Germinal center (tissue), 1 donor: Measurements from ENCODE around the gene VPS54.
"Not testable (repeated sequence)": the region's sequence is repeated elsewhere in the genome, so short reads cannot be mapped to it uniquely, and the experiment has no call there.

Experiments
- DNase-seq: peaks from one replicate; pipeline ENCODE4 v3.0.0; 2012; ENCODE audit warnings: mixed read lengths, low spot score

The VPS54 gene

DNA sequence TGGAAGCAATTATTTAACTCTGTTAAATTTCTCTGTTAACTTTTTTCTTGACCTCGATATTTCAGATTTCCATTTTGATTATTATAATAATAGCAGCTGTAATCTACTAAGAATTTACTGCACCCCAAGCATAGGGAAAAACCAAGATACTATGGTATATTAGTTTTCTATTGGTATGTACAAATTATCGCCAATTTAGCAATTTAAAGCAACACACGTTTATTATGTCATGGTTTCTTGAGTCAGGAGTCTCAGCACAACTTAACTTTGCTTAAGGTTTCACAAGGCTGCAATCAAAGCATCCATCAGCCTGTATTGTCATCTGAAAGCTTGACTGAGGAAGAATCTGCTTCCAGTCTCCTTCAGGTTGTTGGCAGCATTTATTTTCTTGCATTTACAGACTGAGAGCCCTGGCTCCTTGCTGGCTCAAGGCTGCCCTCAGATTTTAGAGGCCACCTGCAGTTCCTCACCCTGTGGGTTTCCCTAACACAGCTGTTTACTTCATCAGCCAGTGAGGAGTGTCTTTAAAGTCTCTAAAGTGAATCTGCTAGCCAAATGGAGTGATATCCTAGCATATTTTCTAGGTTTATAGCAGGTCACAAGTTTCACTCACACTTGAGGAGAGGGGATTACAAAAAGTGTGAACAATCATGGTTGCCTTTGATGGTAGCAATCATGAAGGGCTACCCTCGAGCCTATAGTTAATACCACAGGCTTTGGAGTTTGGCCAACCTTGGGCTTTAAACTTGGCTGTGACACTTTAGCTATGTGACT is 4.4 kb upstream of the VPS54 start:
- DNase-seq, result no peak

DNA sequence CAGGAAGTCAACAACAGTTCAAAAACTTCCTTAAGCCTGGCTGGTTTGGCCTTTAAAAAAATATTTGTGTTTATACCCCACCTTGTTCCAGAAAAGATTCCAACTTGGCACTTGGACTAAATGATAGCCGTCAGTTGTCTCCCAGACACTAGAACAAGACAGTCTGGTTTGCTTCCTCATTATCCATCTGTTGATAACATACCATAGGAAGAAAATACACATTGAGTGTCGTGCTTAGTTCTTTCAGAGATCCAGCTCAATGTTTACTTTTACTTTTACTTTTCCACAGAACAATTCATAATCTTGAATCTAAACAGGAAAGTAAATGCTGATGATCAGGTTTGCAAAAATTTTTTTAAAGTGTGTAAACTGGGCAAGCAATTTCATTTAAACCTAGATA is 2.4 kb upstream of the VPS54 start:
- no peak for DNase-seq

DNA sequence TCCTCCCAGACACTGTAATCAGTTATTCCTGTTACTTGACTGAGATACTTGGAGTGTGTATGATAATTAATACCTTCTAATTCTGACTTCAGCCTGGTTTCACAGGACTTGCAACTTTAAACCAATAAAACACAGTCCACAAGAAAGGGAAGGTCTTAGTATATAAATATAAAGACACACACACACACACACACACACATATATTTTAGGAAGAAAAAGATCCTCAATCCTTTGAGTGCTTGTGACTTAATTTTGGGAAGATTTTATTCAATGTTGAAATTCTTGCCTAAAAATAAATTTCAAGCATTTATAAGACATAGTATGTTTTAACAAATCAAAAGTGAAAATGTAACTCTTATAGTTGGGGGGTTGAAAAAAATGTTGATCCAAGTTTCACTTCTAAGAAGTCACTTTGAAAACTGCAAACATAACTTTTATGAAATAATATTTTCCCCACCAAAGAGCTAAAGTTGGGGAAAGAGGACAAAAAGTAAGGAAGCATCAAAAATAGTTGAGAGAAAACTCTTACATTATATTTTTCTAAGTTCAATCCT is 824 bp upstream of the VPS54 start:
- no peak for DNase-seq

DNA sequence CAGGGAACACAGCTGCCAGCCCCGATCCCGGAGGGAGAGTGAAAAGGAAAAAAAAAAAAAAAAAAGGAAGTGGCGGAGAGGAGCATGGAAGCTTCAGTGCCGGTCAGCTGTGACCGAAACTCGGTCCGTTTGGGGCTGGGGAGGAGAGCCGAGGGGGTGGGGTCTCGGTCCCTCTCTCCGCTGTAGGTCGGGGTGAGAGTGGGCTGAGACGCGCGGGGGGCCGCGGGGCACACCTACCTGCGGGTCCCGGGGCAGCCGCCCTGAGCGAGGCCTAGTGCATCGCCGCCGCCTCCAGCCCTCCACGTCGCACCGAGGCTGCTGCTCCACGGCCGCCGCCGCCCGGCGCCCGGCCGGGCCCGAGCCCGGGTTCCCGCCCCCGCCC is 536 bp downstream of the VPS54 start:
- DNase-seq, result peak; percentile 49

DNA sequence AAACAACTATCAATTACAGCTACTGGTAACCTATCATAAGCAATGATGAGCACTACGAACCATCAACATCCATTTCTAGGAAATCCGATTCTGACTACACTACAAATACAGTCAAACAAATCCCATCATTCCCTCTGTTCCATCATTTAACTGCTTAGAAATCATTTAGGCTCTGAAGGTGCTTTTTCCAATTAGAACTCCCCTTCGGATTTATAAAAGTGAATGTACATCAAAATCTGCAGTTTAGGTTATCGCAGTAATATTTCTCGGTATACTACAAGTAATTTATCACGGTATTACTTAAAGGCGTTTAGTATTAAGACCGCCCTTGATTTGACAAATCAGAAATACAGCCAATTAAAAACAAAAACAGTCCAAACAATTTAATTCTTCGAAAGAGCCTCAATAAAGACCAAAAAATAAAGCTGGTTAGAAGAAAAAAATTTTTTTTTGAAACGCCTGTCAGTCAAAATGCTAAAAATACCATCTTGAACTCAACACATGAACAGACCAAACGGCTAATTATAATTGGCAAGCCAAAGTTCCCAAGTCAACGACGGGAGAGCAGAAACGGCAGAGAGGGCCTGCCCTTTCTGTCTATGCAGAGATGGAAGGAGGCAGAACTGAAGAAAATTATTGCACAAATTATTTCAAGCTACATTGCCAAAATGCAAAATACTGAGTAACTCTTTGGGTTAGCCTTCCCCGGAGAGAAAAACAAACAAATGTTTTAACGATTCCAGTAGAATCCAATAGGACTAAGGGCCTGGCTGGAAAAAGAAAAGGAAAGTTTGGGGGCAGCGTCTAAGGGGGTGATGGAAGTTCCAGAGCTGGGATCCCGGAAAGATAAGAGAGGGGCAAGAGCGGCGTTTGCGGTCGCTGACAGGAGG is 1.2 kb downstream of the VPS54 start:
- DNase-seq, result no peak

DNA sequence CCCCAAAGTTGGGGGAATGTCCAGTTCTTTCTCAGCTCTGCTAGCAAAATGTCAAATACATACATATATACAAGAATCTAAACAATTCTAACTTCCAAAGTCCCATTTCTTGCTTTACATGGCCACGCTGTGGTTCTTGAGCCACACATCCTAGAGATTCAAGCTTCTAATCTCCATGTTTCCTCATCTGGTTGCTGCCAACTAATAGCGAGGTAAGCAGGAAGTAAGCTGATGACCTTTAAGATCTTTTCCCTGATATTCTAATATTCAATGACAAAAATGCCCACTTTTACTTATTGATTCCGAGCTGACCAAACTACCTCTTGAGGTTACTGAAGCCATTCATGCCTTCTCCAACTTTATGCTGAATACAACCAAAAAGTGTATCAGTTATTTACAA is 3.3 kb downstream of the VPS54 start:
- DNase-seq, result no peak

DNA sequence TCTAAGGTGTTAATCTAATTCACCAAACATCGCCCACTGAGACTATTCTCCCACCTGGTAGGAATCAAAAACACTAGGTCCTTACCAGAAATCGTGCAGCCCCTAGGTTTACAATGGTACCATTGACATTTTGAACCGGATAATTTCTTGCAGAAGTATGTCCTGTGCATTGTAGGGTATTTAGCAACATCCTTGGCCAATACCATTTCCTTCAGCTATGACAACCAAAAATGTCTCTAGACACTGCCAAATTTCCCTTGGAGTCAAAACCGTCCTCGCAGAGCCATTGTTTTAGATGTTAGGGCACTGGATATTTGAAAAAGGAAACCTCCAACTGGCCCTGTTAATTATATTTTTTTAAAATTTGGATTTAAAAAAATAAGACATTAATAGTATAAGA is 3.8 kb downstream of the VPS54 start:
- DNase-seq, result no peak

DNA sequence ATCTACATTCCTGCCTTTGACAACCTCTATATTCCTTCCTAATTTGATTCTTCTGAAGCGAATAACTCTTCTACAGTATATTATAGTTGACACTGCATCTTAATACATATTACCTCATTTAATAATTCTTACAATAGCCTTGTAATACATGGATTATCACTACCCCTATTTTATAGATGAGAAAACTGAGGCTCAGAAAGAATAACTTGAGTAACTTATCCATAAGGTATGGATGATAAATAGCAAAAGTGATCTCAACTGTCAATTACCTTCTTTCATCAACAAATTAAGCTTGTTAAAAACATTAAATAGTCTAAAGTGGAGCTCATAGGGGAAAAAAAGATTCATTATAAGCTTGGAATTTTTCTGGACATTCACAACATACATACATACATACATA is 4.6 kb downstream of the VPS54 start:
- no peak for DNase-seq

DNA sequence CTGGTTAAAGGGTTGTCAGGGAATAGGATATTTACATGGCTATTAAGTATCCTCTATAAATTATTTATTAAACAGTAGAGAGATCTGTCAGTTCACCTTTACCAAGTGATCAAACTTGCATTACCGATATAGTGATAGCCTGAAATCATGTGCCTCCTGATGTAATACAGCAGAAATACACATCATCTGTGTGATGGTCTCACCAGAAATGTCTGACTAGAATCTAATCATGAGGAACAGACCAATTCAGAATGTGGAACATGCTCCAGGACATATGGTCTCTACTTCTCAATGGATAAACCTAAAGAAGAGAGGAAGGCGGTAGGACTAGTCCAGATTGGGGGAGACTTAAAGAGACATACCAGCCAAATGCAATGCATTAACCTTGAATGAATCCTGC is 6.2 kb downstream of the VPS54 start:
- no peak for DNase-seq

DNA sequence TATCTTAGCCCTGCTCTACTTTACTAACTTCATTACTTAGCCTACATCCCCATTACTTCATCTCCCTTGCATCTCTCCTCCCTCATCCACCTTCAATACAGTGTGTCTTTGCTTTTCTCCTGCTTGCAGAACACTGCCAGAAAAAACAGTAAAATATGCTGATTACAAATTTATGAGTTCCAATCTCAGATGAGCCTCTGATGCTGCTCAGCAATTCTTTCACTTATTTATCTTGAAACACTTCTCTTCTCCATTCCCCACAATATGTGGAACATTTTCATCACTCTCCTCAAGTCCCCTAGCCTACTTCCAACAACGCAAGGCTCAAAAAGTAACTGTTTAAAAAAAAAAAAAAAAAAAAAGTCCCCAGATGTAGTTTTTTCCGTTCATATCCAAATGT is 7.1 kb downstream of the VPS54 start:
- DNase-seq, result no peak

DNA sequence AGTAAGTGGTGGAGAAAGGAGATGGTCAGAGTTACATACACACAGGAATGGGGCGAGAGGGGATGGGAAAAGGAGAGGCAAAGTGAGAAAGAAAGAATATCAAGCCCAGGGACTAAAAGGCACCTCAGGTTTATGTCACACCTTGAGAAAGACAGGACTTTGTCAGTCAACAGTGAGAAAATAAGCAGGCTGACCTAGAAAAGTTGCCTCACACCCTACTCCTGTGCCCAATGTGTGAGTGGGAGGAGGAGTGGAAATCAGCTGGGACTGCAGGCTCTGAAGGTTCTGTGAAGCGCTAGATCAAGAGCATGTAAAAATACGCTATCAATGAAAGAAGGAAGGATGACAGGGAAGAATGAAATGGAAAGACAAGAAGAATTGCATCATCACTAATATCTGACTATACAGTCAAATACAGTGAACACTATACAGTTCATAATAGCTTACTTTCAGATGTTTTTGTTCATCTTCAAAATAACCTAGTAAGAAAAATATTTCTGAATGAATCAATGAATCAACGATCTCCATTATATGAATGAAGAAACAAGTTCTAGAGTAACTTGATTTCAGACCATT is 10.7 kb downstream of the VPS54 start:
- no peak for DNase-seq

DNA sequence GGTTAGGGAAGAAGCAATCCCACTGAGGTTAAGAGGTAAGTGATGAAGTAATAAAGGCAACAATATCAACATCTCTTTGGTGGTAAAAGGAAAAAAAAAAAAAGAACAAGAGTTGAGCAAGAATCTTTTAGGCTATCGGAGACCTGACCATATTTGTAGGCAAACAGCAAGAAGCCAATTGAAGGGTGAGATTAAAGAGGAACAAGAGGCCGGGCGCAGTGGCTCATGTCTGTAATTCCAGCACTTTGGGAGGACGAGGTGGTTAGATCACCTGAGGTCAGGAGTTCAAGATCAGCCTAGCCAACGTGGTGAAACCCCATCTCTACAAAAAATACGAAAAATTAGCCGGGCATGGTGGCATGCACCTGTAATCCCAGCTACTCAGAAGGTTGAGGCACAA is 11.3 kb downstream of the VPS54 start:
- no peak for DNase-seq

DNA sequence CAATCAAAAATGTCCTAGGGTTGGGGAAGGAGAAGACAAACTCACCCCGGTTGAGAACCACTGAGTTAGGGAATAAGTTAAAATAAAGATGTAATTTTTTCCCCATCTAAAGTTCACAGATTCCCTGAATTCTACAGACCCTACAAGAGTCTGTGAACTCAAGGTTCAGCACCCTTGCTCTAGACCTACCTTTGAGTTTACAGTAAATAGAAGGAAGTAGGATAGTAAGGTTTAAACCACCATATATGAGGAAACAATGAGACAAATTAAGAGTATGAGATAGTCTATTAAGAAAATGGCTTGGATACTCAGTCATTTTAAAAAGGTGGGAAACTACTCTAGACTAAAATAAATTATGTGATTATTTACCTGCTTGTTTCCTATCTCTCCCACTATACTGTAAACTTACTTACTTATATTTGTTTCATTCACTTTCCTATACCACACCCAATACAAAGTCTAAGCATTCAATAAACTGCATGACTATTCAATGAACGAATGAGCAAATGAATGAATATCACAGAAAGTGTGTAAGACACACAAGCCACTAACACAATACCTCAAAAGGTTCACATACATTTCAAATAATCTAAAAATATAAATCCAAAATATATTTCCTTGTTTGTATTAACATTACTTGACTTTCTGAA is 13.4 kb downstream of the VPS54 start:
- no peak for DNase-seq

DNA sequence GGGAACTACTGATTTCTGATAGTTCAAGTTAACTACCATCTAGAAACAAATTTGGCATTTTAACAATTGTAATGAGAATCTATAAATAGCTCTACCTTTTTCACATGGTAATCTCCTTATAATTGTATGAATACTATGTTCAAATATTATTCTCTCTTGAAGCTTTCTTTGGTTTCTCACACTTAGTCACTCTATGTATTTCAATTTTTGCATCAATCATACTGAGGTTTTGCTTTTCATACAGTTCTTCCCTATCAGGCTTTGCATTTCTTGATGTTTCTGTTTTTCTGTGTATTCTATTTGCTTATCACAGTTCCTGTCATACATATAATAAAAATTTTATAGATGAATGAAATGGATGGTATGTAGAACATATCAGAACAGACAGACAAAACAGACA is 16.0 kb downstream of the VPS54 start:
- no peak for DNase-seq

DNA sequence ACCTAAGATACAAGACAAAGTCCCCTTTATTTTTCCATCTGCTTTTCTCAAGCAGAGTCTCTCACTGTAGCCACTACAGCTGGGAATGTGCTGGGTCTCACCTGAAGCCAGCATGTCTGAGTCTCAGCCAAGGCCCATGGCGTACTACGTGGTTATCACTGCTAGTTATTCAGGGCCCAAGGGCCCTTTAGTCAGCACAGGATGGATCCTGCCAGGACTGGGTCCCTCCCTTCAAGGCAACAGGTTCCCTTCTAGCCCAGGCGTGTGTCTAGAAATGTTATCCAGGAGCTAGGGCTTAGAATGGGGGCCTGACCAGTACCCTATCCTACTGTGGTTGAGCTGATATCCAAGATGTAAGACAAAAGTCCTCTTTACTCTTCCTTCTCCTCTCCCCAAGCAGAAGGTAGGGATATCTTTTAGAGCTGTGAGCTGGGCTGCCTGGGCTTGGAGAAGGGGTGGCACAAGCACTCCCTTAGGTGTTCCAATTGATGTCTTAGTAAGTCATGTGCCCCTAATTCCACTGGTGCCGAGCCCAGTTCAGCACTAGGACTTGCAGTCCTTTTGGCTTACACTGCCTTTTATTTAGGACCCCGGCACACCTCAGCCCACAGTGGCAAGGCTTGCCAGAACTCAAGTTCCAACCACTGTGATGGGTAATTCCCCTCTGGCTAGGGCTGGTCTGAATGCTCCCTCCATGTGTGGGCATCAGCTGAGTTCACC is 17.7 kb downstream of the VPS54 start:
- DNase-seq, result no peak

DNA sequence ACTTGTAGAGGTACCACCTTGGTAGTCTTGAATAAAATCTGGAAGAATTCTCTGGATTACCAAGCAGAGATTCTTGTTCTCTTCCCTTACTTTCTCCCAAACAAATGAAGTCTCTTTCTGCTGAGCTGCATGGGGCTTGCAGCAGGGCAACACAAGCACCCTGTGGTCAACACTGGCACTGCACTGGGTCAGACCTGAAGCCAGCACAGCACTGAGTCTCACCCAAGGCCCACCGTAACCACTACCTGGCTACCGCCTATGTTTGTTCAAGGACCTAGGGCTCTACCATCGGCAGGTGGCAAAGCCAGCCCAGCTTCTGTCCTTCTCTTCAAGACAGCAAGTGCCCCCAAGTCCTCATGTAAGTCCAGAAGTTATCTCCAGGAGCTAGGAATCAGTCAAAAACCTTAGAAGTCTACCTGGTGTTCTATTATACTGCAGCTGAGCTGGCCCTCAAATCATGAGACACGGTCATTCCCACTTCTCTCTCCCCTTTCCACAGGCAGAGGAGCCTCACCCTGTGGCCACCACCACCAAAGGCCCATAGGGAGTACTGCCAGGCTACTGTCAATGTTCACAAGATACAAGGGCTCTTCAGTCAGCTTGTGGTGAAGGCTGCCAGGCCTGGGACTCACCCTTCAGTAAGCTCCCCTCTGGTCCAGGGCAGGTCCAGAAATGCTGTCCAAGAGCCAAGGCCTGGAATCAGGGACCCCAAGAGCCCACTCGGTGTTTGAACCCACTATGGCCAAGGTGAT is 18.4 kb downstream of the VPS54 start:
- DNase-seq, result no peak

DNA sequence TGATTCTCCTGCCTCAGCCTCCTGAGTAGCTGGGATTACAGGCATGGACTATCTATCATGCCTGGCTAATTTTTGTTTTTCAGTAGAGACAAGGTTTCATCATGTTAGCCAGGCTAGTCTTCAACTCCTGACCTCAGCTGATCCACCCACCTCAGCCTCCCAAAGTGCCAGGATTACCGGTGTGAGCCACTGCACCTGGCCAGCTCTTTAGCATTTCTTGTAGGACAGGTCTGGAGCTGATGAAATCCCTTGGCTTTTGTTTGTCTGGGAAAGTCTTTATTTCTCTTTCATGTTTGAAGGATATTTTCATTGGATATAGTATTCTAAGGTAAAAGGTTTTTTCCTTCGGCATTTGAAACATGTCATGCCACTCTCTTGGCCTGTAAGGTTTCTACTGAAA is 20.2 kb downstream of the VPS54 start:
- DNase-seq, result no peak

DNA sequence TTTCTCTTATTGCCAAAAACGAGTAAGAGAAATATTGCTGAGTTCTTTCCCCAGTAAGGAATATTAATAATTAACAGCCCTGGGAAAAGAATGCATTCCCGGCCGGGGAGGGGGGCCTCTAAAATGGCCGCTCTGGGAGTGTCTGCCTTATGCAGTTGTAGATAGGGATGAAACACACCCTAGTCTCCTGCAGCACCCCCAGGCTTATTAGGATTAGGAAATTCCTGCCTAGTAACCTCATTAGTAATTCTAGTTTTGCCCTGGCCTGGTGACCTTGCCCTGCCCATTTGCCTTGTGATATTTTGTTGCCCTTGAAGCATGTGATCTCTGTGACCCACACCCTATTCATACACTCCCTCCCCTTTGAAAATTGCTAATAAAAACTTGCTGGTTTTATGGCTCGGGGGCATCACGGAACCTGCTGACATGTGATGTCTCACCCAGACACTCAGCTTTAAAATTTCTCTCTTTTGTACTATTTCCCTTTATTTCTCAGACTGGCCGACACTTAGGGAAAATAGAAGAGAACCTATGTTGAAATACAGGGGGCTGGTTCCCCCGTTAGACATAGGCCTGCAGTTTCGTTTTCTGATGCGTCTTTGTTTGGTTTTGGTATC is 22.5 kb downstream of the VPS54 start:
- DNase-seq, result not testable (repeated sequence)

DNA sequence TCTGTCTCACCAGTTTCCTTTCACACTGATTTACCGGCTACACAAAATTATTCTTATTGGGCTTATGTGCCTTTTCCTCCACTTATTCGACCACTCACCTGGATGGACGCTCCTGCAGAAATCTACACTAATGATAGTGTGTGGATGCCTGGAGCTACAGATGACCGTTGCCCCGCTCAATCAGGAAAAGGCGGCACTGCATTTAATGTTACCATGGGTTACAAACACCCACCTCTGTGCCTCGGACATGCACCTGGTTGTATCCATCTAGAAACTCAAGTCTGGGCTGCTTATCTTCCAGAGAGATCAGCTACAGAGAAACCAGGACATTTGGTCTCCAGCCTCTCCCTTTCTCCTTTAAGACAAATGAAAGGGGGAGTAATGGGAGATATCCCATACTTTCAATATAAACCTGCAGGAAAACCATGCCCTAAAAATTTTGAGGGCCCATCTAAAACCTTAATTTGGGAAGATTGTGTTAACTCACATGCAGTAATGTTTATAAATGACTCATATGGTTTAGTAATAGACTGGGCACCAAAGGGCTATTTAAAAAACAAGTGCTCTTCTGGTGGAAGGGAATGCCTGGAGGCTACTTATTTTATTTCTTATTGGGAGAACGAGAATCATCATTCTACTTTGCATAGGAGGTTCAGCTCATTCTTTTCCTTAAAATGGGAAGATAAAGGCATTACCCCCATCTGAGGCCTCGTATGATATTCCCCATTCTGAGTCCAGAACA is 24.7 kb downstream of the VPS54 start:
- DNase-seq, result not testable (repeated sequence)

DNA sequence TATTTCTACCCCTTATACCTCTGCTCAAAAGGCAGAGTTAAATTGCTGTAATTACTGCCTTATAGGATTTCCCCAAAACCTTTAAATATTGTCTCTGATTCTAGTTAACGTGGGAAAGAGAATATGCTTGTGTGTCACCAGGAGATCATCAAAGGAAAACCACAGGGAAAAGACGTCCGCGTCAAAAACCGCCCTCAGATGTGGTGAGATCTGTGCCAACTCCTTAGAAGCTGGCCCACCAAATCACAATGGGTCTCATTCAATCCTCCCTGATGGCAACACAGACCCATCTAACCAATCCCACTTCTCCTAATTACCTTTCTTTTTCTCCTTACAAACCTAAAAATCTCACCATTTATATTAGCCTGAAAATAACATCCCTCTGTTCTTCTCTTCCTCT is 25.4 kb downstream of the VPS54 start:
- DNase-seq, result no peak
